ENCODE results near the gene SPATA3. TPM values are rescaled to one million over a fixed set of nuclear protein-coding genes. Genes with fewer than 3 reads are reported as not detected.
A peak's percentile ranks its signal among the peaks of the same experiment; 100 is the strongest.

Gene SPATA3
- total and polyA plus RNA-seq, 2 of the 13 experiments (the other 11 are each of a cell fraction or from before 2014, with no cell fraction given), result not detected

GRCh38 chr2:231050018-231050901 lies 54.3 kb downstream of the SPATA3 start (continued):
- TF ChIP-seq ZNF142 (CRISPR knock-in tag; IDR thresholded peaks at IDR 0.05), result peak; percentile 94
- TF ChIP-seq KAT7 (CRISPR knock-in tag; IDR thresholded peaks at IDR 0.05; ENCODE audit: borderline replicate concordance), result no peak; the same call in 1 of the 2 replicates
- no peak for TF ChIP-seq EZH2 (conservative IDR thresholded peaks at IDR 0.05; ENCODE audit: low read depth, low read length)
- peak; percentile 87 for TF ChIP-seq ZMAT3 (CRISPR knock-in tag; conservative IDR thresholded peaks at IDR 0.05)
- TF ChIP-seq ZBTB10 (CRISPR knock-in tag; IDR thresholded peaks at IDR 0.05; ENCODE audit: borderline replicate concordance), result peak; percentile 98
- peak; percentile 87; the same call in 1 of the 2 replicates for TF ChIP-seq ZNF224 (CRISPR knock-in tag; IDR thresholded peaks at IDR 0.05)
- peak; percentile 88; the same call in 1 of the 2 replicates for TF ChIP-seq ZNF337 (CRISPR knock-in tag; IDR thresholded peaks at IDR 0.05; ENCODE audit: borderline replicate concordance, low read depth)
- TF ChIP-seq KDM5A (IDR thresholded peaks at IDR 0.05; ENCODE audit: borderline replicate concordance, low read length), result no peak; the same call in 1 of the 2 replicates
- peak; percentile 77 for TF ChIP-seq HNRNPL (IDR thresholded peaks at IDR 0.05; ENCODE audit: low read depth, low read length)
- peak; percentile 100 for TF ChIP-seq AHDC1 (CRISPR knock-in tag; IDR thresholded peaks at IDR 0.05; ENCODE audit: borderline replicate concordance)
- no peak for TF ChIP-seq CENPX (CRISPR knock-in tag; IDR thresholded peaks at IDR 0.05)
- peak; percentile 91 for TF ChIP-seq NR2C2 (CRISPR knock-in tag; IDR thresholded peaks at IDR 0.05; ENCODE audit: borderline replicate concordance)
